GM18907 (cell line): Measurements from ENCODE around the gene DENND5B.
"Not testable (repeated sequence)": the region's sequence is repeated elsewhere in the genome, so short reads cannot be mapped to it uniquely, and the experiment has no call there.

ENCODE experiments used
- ATAC-seq: cut with Tn5 transposase; IDR thresholded peaks from one replicate; pipeline ENCODE4 v1.9.1; 2021; ENCODE audit warnings: mild to moderate bottlenecking, moderate library complexity; ENCODE audit not compliant: unreplicated experiment

The DENND5B gene

GRCh38 chr12:31590642-31591379 is at the start of gene DENND5B:
Gene DENND5B (minus strand): TSS chr12:31591136. CDS start chr12:31590832, 304 bp downstream.
- ATAC-seq = peak; percentile 59

DNA sequence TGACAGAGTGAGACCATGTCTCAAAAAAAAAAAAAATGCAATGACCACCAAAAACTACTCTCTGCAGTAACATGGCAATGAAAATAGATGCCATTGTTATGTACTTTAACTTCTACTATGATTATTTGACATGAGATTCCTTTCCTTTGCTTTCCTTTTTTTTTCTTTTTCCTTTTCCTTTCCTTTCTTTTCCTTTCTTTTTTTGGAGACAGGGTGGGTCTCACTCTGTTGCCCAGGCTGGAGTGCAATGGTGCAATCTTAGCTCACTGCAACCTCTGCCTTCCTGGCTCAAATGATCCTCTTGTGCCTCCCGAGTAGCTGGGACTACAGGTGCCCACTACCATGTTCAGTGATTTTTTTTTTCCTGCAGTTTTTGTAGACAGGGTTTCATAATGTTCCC is 43.7 kb upstream of the DENND5B start:
- no peak for ATAC-seq

DNA sequence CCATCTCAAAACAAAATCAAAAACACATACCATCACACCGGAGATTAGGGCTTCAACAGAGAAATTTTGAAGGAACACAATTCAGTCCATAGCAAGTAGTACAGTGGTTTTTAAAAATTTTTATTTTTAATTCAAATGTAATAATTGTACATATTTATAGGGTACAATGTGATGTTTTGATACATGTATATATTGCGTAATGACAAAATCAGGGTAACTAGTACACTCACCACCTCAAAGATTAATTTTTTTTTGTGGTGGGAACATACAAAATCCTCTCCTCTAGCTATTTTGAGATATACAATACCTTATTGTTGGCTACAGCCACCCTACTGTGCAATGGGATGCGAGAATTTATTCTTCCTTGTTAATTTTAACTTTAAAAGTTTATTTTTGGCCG is 42.5 kb upstream of the DENND5B start:
- ATAC-seq = no peak

GRCh38 chr12:31631809-31632208 is 40.9 kb upstream of the DENND5B start:
- ATAC-seq = no peak

DNA sequence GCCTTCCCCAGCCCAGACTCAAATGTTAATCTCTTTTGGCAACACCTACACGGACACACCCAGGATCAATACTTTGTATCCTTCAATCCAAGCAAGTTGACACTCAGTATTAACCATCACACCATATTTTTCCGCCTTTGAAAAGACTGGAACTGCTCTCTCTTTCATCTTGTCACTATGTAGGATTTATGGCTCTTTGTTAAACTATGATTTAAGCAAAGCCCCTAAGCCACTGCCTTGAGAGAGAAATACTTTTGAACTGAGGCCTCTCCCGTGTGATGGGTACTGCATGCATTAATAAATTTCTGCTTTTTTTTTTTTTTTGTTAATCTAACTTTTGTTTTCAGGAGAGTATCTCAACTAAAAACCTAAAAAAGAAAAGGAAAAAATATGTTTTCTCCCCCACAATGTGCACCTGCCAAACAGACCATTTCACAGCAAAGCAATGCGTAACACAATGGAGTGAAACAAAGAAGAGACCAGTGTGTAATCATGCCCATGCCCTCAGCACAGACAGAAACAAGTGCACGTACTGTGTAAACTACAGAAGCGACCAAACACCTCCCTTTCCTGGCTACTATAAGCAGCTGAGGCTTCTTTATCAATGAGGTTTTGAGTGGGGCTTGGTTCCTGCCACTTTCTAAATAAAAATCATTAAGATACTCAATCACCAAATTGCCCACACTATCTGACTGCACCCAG is 40.2 kb upstream of the DENND5B start:
- ATAC-seq = no peak

DNA sequence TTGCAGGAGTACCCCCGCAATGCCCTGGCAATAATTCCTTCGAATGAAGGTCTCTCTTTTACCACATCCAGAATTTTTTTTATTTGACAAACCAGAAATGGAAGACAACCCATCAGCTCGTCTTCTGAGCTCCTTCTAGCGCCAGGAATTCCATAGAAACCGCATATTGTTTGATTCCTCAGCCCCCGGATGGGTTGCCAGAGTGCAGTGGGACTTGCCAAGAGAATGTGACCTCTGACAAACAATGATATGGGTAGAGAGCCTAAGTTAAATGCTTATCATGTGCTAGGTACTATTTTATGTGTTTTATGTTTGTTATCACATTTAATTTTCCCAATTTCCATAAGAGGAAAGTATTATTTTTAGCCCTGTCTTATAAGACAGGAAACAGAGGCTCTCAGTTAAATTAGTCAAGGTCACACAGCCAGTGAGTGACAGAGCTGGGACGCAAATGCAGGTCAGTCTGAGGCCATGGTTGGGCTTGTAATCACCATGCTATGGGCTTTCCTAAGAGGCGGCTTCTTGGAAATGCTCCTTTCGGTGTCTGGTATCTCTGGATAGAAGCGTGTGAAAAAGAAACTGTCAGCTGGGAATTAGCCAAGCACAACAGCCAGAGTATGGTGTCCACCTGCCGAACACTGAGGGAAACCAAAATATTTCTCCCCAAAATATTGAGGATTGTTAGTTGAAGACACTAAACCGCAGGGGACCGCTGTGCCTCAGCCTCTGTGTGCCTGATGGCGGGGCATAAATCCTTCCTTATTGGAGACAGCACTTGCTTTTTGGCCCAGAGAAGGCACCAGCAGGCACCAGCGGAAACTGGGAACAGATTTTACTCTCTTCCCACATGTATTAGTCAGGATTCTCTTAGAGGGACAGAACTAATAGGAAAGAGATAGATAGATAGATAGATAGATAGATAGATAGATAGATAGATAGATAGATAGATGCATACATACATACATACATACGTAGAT is 39.1 kb upstream of the DENND5B start:
- ATAC-seq = no peak

GRCh38 chr12:31627456-31628054 is 36.6 kb upstream of the DENND5B start:
- no peak for ATAC-seq

- ATAC-seq = no peak
Measured at GRCh38 chr12:31626270-31626995, 35.5 kb upstream of the DENND5B start.

DNA sequence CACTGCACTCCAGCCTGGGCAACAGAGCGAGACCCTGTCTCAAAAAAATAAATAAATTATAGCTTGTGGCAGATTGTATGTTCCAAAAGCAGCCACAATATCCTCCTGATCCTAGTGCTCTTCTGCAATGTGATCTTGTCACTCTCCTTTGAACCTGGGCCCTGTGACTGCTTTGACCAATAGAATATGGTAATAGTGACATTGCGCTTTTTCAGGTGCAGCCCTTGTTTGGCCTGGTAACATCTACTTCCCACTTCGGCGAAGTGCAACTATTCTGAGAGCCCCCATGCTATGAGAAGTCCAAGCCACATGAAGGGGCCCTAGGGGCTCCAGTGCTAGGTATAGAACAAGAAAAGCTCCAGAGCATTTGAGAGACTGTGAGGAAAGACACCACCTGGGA is 31.1 kb upstream of the DENND5B start:
- no peak for ATAC-seq

GRCh38 chr12:31620311-31620710 is 29.4 kb upstream of the DENND5B start:
- ATAC-seq = no peak

- ATAC-seq = no peak
Measured at GRCh38 chr12:31618228-31619025, 27.5 kb upstream of the DENND5B start.

DNA sequence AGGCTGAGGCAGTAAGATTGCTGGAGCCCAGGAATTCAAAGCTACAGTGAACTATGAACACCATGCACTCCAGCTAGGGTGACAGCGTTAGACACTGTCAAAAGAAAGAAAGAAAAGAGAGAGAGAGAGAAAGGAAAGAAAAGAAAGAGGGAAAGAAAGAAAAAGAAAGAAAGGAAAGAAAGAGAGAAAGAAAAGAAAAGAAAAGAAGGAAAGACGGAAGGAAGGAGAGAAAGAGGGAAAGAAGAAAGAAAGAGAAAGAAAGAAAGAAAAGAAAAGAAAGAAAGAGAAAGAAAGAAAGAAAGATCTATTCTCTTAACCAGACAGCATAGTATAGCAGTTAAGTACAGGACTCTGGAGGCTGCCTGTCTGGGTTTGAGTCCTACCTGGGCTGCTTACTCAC is 21.9 kb upstream of the DENND5B start:
- no peak for ATAC-seq

GRCh38 chr12:31608299-31608698 is 17.4 kb upstream of the DENND5B start:
- ATAC-seq = not testable (repeated sequence)

DNA sequence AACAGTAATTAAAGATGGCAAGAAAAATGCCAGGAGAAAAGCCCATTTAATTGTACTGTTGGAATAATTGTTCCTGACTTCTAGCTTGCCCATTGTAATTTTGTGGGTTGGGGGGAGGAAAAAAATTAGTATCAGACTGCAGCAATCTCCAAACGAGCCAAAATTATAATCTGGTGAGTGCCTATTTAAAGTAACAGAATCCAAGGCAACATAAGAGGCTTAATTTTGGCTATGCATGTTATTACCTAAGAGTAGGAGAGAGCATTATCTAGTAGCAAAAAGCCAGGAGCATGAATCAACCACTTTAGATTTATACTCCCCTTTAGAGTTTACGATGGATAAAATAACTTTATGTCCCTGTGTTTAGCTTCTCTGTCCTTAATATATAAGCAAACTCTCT is 14.6 kb upstream of the DENND5B start:
- no peak for ATAC-seq

- peak; percentile 96 for ATAC-seq
Measured at GRCh38 chr12:31603546-31604009, 12.6 kb upstream of the DENND5B start.

- no peak for ATAC-seq
Measured at GRCh38 chr12:31600750-31601149, 9.8 kb upstream of the DENND5B start.

DNA sequence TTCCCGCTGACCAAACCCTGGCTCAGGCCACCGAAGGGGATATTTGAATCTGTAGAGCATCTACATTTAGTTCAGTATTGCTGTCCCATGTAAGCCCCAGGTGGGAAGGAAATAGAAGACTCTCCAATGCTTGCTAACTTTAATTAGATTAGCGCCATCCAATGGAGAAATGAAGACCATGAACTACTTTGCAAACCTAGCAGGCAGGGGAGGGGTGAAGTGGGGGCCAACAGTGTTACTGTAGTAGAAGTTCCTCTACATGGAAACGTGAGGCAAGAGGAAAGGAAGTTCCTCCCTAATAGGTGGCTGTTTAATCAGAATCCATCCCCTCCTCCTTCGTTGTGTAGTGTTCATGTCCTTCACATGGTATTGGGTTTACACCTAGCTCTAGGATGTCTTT is 9.3 kb upstream of the DENND5B start:
- no peak for ATAC-seq

DNA sequence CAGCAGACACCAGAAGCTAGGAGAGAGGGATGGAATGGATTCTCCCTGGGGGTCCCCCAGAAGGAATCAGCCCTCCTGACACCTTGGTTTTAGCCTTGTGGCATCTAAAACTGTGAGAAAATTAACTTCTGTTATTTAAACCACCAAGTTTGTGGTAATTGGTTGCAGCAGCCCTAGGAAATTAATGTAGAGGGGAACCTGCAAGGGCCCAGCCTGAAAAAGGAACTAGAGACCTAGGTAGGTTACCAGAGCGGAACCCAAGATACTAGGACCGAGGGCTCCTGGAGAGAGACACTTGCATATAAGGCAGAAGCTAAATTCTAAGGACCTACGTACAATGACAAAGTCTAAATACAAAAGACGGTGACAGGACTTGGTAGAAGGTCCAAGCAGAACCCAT is 8.1 kb upstream of the DENND5B start:
- ATAC-seq = peak; percentile 55

- ATAC-seq = no peak
Measured at GRCh38 chr12:31597066-31597465, 6.1 kb upstream of the DENND5B start.
